H54 (cell line): ENCODE data around the gene CENPB.
"Not testable (repeated sequence)": the region's sequence is repeated elsewhere in the genome, so short reads cannot be mapped to it uniquely, and the experiment has no call there.

Experiments used
- DNase-seq: peaks from one replicate; pipeline ENCODE4 v3.0.0; 2011; ENCODE audit warnings: low spot score, mixed read lengths; ENCODE audit not compliant: insufficient read length
- FAIRE-seq: peaks from 3 replicates; lab custom pipeline; 2011; peaks lifted over from hg19 to GRCh38; lab: Jason Lieb, UNC
- POLR2A ChIP-seq: IDR thresholded peaks from 2 replicates; pipeline ENCODE4 v1.6.1; 2011; ENCODE audit warnings: low read depth, mild to moderate bottlenecking, low read length

The CENPB gene, protein sequence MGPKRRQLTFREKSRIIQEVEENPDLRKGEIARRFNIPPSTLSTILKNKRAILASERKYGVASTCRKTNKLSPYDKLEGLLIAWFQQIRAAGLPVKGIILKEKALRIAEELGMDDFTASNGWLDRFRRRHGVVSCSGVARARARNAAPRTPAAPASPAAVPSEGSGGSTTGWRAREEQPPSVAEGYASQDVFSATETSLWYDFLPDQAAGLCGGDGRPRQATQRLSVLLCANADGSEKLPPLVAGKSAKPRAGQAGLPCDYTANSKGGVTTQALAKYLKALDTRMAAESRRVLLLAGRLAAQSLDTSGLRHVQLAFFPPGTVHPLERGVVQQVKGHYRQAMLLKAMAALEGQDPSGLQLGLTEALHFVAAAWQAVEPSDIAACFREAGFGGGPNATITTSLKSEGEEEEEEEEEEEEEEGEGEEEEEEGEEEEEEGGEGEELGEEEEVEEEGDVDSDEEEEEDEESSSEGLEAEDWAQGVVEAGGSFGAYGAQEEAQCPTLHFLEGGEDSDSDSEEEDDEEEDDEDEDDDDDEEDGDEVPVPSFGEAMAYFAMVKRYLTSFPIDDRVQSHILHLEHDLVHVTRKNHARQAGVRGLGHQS

GRCh38 chr20:3786665-3787323 is at the start of gene CENPB:
Gene CENPB (minus strand): TSS chr20:3786740. CDS start chr20:3786483, 257 bp downstream.
- FAIRE-seq (no peak), DNase-seq (peak; percentile 93)
- peak; percentile 77 for TF ChIP-seq POLR2A

DNA sequence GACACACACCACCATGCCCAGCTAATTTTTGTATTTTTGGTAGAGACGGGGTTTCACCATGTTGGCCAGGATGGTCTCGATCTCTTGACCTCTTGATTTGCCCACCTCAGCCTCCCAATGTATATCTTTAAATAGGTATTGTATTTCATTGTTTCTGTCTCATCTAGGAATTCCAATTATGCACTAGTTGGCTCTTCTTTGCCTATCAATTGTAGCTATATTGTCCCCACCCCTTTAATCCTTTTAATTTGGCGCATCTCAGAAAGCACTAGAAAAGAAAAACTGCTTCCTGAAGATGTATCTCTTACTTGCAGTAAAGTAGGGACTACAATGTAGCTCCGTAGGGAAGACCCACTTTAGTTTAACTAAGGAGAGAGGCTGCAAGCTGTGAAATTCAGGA is 49.6 kb upstream of the CENPB start:
- no peak for TF ChIP-seq POLR2A

GRCh38 chr20:3829891-3830290 is 43.4 kb upstream of the CENPB start:
- FAIRE-seq: not testable (repeated sequence)

More for the DNA sequence above, 49.6 kb upstream of the CENPB start:
- FAIRE-seq (no peak), DNase-seq (no peak)

DNA sequence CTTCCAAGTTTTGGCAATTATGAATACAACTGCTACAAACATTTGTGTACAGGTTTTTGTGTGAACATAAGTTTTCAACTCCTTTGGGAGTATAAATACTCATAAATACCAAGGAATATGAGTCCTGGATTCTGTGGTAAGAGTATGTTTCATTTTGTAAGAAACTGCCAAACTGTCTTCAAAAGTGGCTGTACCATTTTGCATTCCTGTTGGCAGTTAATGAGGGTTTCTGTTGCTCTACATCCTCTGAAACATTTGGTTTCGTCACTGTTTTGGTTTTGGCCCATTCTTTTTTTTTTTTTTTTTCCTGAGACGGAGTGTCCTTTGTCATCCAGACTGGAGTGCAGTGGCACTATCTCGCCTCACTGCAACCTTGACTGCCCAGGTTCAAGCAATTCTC is 42.3 kb upstream of the CENPB start:
- DNase-seq (no peak), FAIRE-seq (no peak)

More at GRCh38 chr20:3829891-3830290, 43.4 kb upstream of the CENPB start:
- DNase-seq: not testable (repeated sequence)

GRCh38 chr20:3826420-3826819 is 39.9 kb upstream of the CENPB start:
- FAIRE-seq (no peak), DNase-seq (no peak)
- no peak for TF ChIP-seq POLR2A

More for the DNA sequence above, 42.3 kb upstream of the CENPB start:
- no peak for TF ChIP-seq POLR2A

GRCh38 chr20:3825526-3825925 is 39.0 kb upstream of the CENPB start:
- FAIRE-seq (no peak), DNase-seq (no peak)
- no peak for TF ChIP-seq POLR2A

- no peak for TF ChIP-seq POLR2A
- FAIRE-seq (no peak), DNase-seq (no peak)
Measured at GRCh38 chr20:3823881-3824280, 37.3 kb upstream of the CENPB start.

DNA sequence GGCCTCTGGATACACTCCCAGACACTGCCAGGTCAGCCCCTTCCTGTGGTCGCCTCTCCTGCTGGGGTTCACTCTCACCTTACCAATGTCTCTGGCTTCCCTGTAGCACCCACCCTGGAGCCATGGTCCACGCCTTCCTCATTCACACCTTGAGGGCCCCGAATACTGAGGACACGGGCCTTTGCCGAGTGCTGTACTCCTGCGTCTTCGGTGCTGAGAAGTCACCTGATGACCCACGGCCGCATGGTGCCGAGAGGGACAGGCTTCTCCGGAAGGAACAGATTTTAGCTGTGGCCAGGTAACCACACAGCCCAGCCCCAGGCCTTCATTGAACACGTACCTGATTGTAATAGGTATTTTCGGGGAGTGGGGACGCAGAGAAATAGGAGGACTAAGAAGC is 35.5 kb upstream of the CENPB start:
- no peak for DNase-seq
- no peak for TF ChIP-seq POLR2A
- no peak for FAIRE-seq

GRCh38 chr20:3820901-3821727 is 34.6 kb upstream of the CENPB start:
- TF ChIP-seq POLR2A: no peak
- no peak for DNase-seq
- FAIRE-seq: no peak

- TF ChIP-seq POLR2A: peak; percentile 87
- peak; percentile 38 for FAIRE-seq
- peak; percentile 78 for DNase-seq
Measured at GRCh38 chr20:3820048-3820900, 33.7 kb upstream of the CENPB start, which contains the start of gene AP5S1. Gene AP5S1 (plus strand): TSS chr20:3820547. CDS start chr20:3822118, 1,571 bp downstream.

- DNase-seq (no peak), FAIRE-seq (no peak)
- TF ChIP-seq POLR2A: no peak
Measured at GRCh38 chr20:3819411-3820047, 33.0 kb upstream of the CENPB start.
